Measurements from ENCODE around the gene REPS2. TPM values are rescaled to one million over a fixed set of nuclear protein-coding genes. Genes with fewer than 3 reads are reported as not detected.

REPS2 gene
- total and polyA plus RNA-seq, 2 experiments from 2014 or later: 1.2 to 4.4 TPM

GRCh38 chrX:16903274-16904022 lies 43.0 kb upstream of the REPS2 start:
- Histone ChIP-seq H3K36me3 (ENCODE audit: insufficient read depth) (no peaks in the 10 kb centered on the region), H3K9me2 (ENCODE audit: insufficient read depth) (no peaks in the 10 kb centered on the region), H3K27me3 (ENCODE audit: insufficient read depth) (no peaks in the 10 kb centered on the region), H3F3A (replicated peaks; ENCODE audit: low read depth) (no peaks in the 10 kb centered on the region), H3K4me3 (no peak overlapping the region), H3K27ac (ENCODE audit: low read depth) (no peak overlapping the region), H3K79me2 (replicated peaks; ENCODE audit: insufficient read depth) (no peaks in the 10 kb centered on the region), H2AFZ (no peak overlapping the region), H3K4me2 (no peak overlapping the region), H3K4me1 (ENCODE audit: insufficient read depth) (no peaks in the 10 kb centered on the region), H4K20me1 (replicated peaks; ENCODE audit: insufficient read depth) (no peaks in the 10 kb centered on the region)
- TF ChIP-seq NANOG (IDR thresholded peaks at IDR 0.05; ENCODE audit: borderline replicate concordance) (no peak), CREB1 (CRISPR knock-in tag; IDR thresholded peaks at IDR 0.05; ENCODE audit: low read depth) (no peak), POLR2AphosphoS5 (IDR thresholded peaks at IDR 0.05; ENCODE audit: low read depth) (no peak), ZNF114 (CRISPR knock-in tag; IDR thresholded peaks at IDR 0.05) (no peak), JUNB (IDR thresholded peaks at IDR 0.05; ENCODE audit: unreplicated experiment) (no peak), EZH2phosphoT487 (IDR thresholded peaks at IDR 0.05; ENCODE audit: unreplicated experiment) (no peak), ZNF331 (CRISPR knock-in tag; IDR thresholded peaks at IDR 0.05; ENCODE audit: low read depth) (no peak)
- TF ChIP-seq, protein P1, sequence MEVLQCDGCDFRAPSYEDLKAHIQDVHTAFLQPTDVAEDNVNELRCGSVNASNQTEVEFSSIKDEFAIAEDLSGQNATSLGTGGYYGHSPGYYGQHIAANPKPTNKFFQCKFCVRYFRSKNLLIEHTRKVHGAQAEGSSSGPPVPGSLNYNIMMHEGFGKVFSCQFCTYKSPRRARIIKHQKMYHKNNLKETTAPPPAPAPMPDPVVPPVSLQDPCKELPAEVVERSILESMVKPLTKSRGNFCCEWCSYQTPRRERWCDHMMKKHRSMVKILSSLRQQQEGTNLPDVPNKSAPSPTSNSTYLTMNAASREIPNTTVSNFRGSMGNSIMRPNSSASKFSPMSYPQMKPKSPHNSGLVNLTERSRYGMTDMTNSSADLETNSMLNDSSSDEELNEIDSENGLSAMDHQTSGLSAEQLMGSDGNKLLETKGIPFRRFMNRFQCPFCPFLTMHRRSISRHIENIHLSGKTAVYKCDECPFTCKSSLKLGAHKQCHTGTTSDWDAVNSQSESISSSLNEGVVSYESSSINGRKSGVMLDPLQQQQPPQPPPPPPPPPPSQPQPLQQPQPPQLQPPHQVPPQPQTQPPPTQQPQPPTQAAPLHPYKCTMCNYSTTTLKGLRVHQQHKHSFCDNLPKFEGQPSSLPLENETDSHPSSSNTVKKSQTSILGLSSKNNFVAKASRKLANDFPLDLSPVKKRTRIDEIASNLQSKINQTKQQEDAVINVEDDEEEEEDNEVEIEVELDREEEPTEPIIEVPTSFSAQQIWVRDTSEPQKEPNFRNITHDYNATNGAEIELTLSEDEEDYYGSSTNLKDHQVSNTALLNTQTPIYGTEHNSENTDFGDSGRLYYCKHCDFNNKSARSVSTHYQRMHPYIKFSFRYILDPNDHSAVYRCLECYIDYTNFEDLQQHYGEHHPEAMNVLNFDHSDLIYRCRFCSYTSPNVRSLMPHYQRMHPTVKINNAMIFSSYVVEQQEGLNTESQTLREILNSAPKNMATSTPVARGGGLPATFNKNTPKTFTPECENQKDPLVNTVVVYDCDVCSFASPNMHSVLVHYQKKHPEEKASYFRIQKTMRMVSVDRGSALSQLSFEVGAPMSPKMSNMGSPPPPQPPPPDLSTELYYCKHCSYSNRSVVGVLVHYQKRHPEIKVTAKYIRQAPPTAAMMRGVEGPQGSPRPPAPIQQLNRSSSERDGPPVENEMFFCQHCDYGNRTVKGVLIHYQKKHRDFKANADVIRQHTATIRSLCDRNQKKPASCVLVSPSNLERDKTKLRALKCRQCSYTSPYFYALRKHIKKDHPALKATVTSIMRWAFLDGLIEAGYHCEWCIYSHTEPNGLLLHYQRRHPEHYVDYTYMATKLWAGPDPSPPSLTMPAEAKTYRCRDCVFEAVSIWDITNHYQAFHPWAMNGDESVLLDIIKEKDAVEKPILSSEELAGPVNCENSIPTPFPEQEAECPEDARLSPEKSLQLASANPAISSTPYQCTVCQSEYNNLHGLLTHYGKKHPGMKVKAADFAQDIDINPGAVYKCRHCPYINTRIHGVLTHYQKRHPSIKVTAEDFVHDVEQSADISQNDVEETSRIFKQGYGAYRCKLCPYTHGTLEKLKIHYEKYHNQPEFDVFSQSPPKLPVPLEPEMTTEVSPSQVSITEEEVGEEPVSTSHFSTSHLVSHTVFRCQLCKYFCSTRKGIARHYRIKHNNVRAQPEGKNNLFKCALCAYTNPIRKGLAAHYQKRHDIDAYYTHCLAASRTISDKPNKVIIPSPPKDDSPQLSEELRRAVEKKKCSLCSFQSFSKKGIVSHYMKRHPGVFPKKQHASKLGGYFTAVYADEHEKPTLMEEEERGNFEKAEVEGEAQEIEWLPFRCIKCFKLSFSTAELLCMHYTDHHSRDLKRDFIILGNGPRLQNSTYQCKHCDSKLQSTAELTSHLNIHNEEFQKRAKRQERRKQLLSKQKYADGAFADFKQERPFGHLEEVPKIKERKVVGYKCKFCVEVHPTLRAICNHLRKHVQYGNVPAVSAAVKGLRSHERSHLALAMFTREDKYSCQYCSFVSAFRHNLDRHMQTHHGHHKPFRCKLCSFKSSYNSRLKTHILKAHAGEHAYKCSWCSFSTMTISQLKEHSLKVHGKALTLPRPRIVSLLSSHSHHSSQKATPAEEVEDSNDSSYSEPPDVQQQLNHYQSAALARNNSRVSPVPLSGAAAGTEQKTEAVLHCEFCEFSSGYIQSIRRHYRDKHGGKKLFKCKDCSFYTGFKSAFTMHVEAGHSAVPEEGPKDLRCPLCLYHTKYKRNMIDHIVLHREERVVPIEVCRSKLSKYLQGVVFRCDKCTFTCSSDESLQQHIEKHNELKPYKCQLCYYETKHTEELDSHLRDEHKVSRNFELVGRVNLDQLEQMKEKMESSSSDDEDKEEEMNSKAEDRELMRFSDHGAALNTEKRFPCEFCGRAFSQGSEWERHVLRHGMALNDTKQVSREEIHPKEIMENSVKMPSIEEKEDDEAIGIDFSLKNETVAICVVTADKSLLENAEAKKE (CRISPR knock-in tag; IDR thresholded peaks at IDR 0.05): no peak
- TF ChIP-seq, protein P2, sequence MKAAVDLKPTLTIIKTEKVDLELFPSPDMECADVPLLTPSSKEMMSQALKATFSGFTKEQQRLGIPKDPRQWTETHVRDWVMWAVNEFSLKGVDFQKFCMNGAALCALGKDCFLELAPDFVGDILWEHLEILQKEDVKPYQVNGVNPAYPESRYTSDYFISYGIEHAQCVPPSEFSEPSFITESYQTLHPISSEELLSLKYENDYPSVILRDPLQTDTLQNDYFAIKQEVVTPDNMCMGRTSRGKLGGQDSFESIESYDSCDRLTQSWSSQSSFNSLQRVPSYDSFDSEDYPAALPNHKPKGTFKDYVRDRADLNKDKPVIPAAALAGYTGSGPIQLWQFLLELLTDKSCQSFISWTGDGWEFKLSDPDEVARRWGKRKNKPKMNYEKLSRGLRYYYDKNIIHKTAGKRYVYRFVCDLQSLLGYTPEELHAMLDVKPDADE (IDR thresholded peaks at IDR 0.05): no peak
- TF ChIP-seq, protein P3, sequence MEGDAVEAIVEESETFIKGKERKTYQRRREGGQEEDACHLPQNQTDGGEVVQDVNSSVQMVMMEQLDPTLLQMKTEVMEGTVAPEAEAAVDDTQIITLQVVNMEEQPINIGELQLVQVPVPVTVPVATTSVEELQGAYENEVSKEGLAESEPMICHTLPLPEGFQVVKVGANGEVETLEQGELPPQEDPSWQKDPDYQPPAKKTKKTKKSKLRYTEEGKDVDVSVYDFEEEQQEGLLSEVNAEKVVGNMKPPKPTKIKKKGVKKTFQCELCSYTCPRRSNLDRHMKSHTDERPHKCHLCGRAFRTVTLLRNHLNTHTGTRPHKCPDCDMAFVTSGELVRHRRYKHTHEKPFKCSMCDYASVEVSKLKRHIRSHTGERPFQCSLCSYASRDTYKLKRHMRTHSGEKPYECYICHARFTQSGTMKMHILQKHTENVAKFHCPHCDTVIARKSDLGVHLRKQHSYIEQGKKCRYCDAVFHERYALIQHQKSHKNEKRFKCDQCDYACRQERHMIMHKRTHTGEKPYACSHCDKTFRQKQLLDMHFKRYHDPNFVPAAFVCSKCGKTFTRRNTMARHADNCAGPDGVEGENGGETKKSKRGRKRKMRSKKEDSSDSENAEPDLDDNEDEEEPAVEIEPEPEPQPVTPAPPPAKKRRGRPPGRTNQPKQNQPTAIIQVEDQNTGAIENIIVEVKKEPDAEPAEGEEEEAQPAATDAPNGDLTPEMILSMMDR (conservative IDR thresholded peaks at IDR 0.05; ENCODE audit: low read depth in 2 of 2): no peak
- TF ChIP-seq, protein P4, sequence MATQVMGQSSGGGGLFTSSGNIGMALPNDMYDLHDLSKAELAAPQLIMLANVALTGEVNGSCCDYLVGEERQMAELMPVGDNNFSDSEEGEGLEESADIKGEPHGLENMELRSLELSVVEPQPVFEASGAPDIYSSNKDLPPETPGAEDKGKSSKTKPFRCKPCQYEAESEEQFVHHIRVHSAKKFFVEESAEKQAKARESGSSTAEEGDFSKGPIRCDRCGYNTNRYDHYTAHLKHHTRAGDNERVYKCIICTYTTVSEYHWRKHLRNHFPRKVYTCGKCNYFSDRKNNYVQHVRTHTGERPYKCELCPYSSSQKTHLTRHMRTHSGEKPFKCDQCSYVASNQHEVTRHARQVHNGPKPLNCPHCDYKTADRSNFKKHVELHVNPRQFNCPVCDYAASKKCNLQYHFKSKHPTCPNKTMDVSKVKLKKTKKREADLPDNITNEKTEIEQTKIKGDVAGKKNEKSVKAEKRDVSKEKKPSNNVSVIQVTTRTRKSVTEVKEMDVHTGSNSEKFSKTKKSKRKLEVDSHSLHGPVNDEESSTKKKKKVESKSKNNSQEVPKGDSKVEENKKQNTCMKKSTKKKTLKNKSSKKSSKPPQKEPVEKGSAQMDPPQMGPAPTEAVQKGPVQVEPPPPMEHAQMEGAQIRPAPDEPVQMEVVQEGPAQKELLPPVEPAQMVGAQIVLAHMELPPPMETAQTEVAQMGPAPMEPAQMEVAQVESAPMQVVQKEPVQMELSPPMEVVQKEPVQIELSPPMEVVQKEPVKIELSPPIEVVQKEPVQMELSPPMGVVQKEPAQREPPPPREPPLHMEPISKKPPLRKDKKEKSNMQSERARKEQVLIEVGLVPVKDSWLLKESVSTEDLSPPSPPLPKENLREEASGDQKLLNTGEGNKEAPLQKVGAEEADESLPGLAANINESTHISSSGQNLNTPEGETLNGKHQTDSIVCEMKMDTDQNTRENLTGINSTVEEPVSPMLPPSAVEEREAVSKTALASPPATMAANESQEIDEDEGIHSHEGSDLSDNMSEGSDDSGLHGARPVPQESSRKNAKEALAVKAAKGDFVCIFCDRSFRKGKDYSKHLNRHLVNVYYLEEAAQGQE (IDR thresholded peaks at IDR 0.05; ENCODE audit: unreplicated experiment): no peak
- no peak for DNase-seq (ENCODE audit: low spot score)
- H3K4me1 Mint-ChIP-seq: no peaks in the 10 kb centered on the region
- no peaks in the 10 kb centered on the region for H3K9me3 Mint-ChIP-seq
- peaks cover 2% of the 10 kb centered on the region for H3K27me3 Mint-ChIP-seq (ENCODE audit: insufficient read depth, low read depth, poor library complexity)
- H3K36me3 Mint-ChIP-seq (ENCODE audit: low read depth): no peaks in the 10 kb centered on the region
- ATAC-seq: no peak
- no peak overlapping the region for H3K4me3 Mint-ChIP-seq
- no peak overlapping the region for H3K27ac Mint-ChIP-seq

Measured in GM23338 (cell line).